HG02938 (cell line): ENCODE data around the gene CASQ2.

Experiments
- ATAC-seq: cut with Tn5 transposase; IDR thresholded peaks from one replicate; pipeline ENCODE4 v1.9.1; 2021; ENCODE audit warnings: mild to moderate bottlenecking, moderate library complexity; ENCODE audit not compliant: unreplicated experiment

The CASQ2 gene

DNA sequence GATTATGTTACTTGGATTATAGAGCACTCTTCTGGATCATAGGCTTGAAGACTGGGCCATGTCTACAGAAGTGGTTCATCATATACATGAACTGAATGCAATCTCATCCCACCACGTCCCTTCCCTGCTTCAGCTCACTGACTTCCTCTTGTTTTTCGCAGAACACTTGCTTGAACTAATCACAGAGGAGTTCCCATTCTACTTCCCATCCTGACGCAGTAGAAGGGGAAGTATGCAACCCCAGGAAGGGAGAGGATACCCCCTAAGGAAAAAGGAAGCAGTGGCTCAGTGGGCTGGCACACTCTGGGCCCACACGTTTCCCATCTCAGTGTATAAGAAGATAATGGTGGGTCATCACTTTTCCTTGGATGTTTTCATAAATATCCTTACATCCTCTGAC is 36.2 kb downstream of the CASQ2 start:
- no peak for ATAC-seq

DNA sequence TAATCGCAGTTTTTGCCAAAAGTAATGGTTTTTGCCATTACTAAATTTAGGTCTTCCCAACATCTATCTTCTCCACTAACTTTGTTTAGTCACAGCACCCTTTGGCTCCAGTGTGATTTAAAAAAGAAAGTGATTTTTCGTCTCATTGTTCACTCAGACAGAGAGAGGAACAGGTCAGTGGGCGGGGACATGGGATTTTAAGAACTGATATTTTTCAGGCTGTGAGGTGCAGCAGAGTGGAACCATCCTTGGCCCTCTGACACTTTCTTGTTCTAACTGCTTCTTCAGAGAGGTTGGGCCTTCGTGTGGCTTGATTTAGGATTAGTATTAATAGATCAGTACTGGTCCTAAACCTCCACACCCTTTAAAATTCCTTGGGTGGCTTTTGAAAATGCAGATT is 38.8 kb downstream of the CASQ2 start:
- peak; percentile 94 for ATAC-seq

DNA sequence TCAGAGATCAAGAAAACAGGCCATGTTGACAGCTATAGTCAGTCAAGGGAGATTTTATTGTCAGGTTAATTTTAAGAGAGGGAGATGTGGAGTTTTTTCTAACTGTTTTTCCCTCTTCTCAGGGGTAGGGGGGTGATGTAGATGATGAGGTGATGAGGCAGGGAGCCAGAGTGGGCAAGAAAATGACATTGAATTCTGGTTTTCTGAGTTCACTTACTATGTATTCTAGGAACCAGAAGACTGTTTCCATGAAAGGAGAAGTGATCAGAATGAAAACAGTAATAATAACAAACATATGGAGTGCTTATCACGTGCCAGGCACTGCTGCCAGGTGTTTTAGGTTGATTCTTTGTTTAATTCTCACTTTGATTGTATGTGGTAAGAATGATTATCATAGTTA is 40.2 kb downstream of the CASQ2 start:
- no peak for ATAC-seq

DNA sequence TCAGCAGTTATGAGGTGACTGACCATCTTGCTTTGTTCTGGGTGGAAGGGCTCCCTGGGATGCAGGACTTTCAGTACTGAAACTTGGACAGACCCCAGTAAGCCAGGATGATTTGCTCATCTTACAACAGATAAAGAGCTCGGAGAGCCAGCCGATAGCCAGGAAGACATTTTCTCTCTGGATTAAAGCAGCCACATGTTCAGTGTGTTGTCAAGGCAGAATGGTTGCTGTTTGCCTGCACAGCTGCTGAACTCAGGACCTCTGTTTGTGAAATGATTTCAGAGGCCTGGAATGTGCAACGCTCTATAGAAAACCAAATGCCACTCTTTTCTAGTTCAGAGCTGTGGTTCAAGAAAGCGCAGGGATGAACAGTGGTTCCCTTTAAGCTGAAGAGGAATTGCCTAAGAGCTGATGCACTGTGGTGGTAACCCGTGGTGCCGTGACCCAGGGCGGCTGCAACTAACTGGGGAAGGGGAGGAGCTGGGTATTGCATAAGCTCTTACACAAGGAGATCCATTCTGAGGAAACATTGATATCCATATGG is 40.7 kb downstream of the CASQ2 start:
- no peak for ATAC-seq

DNA sequence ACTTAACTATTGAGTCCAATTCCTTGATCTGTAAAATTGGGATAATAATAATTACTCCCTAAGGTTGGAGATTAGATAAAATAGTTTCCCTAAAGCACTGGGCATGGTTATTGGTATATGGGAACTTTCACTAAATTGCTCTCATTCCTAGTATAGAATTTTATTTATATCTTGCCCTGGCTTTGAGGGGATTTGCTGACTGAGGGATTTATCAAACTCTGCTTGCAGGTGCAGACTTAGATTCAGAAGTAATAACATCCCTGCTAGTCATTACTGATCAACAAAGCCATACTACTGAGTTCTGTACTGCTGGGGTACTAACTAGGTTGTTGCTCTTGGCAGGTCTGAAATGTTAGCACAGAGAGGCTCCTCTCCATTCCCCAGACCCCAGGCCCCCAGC is 41.9 kb downstream of the CASQ2 start:
- ATAC-seq, result no peak

DNA sequence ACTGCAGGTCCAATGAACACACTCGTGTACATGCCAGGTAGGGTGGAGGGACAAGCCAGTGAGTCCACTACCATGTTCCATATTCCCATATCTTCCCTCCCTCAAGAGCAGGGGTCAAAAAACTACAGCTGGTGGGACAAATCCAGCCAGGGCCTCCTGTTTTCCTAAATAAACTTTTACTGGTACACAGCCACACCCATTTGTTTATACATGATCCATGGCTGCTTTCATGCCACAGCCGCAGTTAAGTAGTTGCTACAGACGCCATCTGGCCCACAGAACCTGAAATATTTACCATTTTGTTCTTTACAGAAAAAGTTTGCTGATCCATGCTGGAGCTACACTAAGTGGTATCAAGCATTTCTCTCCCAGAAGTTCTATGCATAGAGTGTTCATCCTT is 42.4 kb downstream of the CASQ2 start:
- ATAC-seq, result no peak

DNA sequence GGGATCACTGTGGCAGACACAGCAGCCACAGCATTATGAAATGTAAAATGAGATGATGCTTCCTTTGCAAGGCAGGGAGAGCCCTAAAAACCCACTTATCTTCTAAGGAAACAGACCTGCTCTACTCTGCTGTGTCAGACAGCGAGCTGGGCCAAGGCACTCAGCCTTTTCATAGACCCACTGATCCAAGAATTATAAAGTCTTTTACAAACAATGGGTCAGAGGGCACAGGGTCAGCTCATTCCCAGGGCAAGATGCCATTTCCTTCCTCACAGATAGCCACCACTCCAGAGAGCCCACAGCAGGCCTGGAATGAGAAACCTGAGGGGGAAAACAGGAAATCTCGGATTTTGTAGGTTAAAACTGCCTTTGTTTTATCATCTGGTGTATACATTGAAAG is 42.9 kb downstream of the CASQ2 start:
- no peak for ATAC-seq

DNA sequence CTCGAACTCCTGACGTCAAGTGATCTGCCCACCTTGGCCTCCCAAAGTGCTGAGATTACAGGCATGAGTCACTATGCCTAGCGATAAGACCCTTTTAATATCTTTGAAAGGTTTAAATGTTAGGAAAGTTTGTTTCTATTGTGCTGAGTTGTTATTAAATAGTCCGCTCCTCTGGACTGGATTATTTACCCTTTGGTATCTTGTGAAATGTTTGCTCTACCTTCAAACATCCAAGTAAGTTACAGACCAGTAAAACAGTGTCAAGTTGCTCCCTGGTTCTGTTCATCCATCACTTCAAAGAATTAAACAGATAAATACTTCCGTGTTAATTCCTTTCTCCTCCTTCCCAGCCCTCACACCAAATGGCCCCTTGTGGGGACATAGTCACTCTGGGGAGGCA is 44.8 kb downstream of the CASQ2 start:
- ATAC-seq, result no peak

DNA sequence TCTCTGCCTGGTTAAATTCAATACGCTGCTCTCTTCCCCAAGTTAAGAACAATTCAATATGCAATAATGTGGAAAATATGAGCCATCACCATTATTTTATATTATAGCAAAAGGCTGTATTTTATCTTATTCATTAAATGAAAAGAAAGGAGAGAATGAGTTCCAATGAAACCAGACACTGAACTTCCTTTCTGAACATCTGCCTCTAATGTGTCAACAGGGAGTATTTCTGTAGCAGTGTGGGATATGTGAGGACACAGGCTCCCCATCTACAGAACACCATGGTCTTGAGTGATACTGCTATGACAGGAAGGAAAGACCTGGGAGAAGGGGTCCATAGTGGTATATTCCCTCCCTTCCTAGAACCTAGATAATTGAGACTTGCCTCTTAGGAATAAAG is 46.3 kb downstream of the CASQ2 start:
- no peak for ATAC-seq

DNA sequence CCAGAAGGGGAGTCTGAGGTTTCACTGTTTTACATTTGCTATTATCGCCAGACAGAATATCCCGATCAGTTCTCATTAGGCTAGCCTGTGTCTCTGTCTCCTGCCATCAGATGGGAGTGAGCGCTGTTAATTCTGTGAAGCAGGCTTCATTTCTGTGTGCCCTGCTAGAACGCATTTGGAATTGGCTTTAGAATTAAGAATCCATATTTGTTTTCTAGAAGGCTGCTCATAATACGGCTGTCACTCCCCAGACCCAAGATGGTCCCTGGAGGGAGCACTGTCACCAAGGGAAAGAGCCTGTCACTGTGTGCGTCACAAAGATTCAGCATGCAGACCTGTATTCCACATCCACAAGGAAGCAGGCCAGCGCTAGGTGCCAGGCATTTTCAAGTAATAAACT is 49.2 kb downstream of the CASQ2 start:
- ATAC-seq, result no peak

DNA sequence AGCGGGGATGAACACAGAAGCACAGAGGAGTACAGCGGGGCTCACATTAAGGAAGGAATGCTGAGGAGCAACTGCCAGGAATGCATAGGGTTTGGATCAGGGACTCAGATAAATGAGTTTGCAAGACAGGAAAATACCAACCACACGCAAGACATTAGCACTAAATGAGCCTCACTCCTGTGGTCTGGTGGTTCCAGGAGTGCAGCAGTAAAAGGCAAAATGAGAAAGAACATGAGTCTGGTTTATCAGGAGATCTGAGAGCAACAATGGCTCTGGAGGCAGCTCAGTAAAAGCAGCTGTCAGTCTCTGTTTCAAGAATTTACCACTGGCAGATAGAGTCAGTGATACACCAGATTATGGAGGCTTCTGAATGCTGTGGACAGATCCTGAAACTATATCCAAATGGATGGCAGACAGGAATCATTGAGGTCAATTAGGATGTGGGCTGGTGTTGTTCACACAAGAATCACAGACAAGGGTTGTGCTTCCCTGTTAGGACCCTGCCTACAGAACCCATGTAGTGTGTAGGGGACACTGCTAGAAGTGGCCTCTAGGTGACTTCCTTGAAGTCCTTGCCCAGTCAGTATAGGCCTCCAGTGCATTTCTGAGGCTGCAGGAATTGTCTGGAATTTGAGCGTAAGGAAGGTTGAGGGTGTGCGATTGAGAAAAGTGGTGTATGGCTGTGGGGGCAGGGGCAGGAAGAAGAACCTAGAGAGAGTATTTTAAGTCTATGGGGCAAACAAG is 50.3 kb downstream of the CASQ2 start:
- no peak for ATAC-seq

DNA sequence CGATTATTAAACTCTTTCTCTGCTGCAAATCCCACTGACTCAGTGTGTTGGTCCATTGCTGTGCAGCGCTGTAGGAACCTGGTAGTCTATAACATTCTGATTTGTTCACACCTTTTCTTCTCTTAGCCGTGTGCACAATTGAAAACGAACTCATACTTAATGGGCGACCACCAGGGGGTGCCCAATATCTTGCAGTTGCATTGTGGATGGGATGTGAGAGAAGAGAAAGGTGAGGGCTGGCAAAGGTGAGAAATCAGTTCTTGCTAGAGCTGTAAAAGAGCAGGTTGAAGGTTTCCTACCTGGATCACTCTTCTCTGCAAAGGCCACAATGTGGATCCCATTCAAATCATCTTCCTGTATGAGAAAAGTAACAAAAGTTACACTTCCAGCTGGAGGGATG is 51.0 kb downstream of the CASQ2 start:
- no peak for ATAC-seq

DNA sequence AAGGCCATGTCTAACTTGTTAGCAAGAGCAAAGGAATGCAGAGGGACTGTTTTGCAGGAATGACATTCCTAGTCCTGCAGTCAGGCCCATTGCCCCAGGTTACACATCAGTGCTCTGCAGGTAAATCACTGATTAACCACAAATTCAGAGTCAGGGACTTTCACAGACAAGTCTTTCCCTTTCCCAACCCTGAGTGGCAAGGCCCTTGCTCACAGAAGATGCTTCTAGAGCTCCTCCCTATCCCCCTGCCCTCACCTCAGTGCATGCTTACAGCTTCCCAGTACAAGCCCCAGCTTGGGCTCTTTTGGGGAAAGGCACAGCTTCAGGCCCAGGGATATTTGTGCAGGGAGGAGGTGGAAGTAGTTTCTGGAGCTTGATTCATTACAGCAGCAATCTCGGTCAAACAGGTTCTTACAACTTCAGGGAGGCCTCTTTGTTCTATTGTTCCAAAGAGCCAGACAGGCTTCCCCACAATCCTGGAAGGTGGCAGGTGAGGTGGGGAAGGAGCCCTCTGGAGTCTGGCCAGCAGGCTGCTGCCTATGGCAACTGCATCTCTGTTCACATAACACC is 53.9 kb downstream of the CASQ2 start:
- ATAC-seq, result no peak

DNA sequence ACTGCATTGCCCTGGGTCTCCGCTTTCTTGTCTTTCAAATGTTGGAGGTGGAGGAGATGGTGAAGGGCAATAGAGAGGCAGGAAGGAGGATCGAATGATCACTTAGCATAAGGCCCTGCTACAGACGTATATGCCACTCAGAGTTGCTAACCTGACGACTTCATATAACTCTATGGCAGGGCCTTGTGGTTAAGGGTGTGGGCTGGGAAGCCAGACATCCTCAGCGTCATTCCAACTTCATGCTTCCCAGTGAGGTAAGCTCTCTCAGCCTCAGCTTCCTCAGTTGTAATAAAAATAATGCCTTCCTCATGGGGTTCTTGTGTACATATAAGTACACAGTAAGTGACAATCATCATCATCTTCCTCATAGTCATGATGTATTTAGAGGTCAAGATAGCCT is 54.6 kb downstream of the CASQ2 start:
- no peak for ATAC-seq

DNA sequence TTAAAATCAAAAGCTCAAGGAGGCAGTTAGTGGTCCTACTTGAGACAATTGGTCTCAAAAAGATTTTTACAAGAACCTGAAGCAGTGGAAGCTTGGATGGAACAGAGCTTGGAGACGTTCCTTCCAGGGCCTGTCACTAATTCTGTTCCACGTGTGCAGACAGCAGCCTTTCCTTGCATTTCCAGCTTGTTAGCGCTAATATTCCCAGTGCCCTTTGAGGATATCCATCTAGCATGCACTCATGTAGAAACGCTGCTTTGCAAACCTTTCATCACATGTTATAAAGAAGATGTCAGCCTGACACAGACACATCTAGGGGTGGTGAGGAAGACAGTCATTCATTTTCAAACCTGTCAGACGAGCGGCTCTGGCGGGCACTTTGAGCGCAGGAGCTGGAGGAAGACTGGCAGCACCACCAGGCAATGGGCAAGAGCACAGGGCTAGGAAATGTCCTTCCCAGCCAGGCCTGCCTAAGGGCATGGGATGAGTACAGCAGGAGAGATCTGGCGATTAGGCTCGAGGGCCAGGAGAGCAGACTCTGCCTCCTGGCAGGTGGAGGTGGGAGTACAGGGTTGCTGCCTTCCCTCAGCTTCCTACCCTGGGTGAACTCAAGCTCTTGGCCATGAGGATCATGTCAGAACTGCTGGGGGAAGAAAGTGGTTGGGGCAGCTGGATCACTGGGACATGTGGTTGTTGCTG is 55.5 kb downstream of the CASQ2 start:
- no peak for ATAC-seq

DNA sequence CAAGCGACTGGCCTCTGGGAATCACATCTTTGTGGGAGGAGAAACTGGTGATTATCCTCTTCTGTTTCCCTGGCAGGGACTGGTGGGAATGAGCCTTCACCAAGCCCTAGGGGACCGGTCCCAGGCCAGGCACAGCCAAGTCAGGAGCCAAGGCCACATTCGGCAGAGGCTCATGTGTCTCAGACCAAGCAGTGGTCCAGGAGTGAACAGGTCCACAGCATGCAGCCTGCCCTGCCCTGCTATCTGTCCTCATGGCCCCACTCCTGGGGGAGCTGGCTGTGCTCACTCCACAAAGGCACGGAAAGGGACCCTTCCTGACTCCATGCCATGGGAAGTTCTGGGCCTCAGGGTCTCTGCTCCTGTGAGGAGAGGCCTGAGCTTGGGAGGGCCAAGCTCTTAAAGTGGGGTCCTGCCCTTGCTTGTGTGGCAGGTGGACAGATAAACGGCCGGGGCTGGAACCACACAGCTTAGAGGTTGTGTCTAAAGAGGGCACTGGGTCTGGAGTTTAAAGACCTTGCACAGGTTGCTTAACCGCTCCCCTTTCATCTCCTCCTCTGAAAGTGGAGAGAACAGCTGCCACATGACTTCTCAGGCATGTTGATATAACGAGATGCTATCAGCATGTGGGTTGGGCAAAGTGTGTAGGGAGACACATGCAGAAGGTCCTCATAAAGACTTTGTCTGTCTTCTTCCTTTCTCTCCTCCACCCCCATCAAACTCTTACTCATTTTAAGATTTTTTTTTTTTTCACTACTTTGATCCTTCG is 57.5 kb downstream of the CASQ2 start:
- ATAC-seq, result no peak

DNA sequence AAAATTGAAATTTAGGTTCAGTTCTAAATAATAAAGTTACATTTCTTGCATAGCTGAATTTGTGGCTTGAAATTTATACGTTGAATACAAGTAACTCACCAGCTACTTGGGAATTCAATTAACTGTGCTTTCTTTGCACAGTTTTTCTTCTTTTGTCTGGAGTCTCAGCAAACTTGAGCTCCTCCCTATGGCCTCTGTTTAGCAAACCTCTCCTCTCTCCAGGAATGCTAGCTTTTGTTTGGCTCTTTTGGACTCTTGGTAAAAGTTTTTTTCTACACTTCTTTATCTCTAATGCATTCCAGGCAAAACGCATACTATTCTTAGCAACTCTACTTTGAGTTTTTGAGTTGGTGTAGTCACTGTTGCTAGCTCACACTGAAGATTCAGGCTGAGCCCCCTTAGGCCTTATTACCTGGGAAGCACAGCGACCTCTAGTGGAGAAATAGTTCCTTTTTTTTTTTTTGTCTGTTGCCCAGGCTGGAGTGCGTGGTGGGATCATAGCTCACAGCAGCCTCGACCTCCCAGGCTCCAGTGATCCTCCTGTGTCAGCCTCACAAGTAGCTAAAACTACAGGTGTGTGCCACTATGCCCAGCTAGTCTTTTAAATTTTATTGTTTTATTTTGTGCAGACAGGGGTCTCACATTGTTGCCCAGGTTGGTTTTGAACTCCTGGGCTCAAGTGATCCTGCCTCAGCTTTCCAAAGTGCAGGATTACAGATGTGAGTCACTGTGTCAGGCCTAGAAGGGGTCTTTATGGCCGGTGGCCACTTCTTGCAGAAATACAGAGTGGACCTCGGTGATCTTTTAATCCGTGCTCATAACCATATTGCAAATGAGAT is 61.7 kb downstream of the CASQ2 start:
- ATAC-seq, result peak; percentile 65

DNA sequence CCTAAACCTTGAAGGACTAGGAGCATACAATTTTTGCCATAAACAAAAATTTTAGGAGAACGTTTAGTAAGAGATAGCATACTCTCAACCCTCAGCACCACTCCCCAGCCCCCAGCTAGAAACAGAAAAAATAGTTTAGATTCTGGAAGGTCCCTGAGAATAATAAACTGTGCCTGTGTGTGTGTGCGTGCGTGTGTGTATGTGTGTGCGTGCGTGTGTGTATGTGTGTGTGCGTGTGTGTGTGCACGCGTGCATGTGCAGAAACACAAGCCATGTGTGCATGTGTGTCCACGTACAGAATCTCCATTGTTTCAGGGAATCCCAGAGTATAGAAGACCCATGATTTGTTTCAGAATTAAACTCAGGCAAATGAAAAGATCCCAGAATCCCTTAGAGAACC is 62.6 kb downstream of the CASQ2 start:
- no peak for ATAC-seq

DNA sequence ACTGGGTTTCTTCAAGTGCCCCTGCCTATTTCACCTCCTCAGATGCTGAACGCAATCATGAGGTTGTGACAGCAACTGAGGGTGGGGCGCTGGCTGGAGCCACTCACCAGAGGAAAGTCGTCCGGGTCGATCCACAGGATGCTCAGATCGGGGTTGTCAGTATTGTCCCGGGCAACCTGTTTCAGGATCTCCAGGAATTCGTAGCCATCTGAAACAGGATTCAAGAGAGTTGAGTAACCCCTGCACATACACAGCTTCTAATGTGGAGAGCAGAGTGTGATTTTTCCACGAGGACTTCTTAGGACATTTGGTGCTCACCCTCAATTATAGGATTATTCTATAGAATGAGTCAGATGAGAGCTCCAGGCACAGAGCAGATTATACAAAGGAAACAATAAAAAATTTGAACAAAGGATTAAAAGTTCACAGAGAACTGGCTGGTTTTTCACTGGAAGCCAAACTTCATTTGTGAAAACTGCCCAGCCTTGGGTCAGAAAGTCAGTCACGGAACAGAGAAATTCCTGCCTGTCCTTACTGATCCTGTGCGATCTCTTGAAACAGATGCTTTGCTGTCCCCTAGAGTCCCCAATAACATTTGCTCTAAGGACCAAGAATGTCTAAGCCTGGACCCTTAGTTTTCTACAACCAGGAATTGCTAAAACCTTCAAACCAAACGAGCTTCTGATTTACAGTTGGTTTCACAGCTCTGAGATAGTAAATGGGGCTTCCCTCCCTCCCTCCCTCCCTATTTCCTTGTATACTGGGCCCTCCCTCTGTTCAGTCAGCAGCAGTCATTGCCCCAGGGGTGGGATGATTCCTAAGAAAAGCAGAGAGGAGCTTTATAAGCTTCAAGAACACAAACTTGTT is 63.2 kb downstream of the CASQ2 start:
- ATAC-seq, result no peak

DNA sequence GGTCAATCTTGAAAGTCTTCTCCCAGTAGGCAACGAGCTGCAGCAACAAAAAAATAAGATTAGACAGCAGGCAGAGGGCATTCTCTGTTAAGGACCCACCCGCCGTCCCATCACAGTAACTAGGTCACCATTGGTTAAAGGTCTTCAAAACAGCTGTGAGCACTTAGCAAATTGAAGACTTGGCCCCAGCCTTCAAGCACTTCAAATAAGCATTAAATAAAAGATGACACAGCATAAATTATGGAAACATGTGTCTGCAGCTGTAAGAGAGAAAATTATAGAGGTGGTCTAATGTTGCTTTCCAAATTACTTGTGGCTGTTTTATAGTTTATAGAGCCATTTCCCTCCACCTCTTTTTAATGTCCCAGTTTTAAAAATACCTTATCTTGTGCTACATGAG is 65.6 kb downstream of the CASQ2 start:
- ATAC-seq, result no peak
